GM23248 (cell line): ENCODE measurements around the gene MED12L.

Source experiments
- EZH2 ChIP-seq: fragments of 200-600 bp; sonication (generic); IDR thresholded peaks from 2 replicates; pipeline ENCODE4 v1.6.1; 2018; ENCODE audit warnings: antibody characterized with exemption, mild to moderate bottlenecking; ENCODE audit not compliant: insufficient read depth, poor library complexity, severe bottlenecking
- EZH2phosphoT487 ChIP-seq: fragments of 200-600 bp; sonication (generic); IDR thresholded peaks from 2 replicates; pipeline ENCODE4 v1.6.1; 2018; ENCODE audit warnings: antibody characterized with exemption, moderate library complexity, mild to moderate bottlenecking, low read depth; ENCODE audit not compliant: insufficient read depth

- no peak for TF ChIP-seq EZH2phosphoT487
- no peak for TF ChIP-seq EZH2
These were observed 381.6 kb downstream of the MED12L start for GRCh38 chr3:151467069-151467468.
